Measurements from ENCODE around the gene FGF21.

- TF ChIP-seq EP300 (IDR thresholded peaks at IDR 0.05) (no peak), CTCF (IDR thresholded peaks at IDR 0.05) (no peak), POLR2A (IDR thresholded peaks at IDR 0.05) (no peak)
These were observed 14.9 kb downstream of the FGF21 start for GRCh38 chr19:48770266-48770665.
